IMR-90 (cell line): ENCODE results near the gene TIMM13. TPM values are rescaled to one million over a fixed set of nuclear protein-coding genes. Genes with fewer than 3 reads are reported as not detected.

Experiments
- ATAC-seq: fragments of 200-7000 bp; cut with Tn5 transposase; 2 replicates; pipeline ENCODE4 v1.9.1; 2020; ENCODE audit warnings: low read depth, mild to moderate bottlenecking, moderate library complexity
- BruUV-seq: library from RNA; stranded (reverse); fragments of 400-500 nt; replicated peaks from 2 replicates; lab custom pipeline; 2021; lab: Mats Ljungman, UMichigan
- CTCF ChIA-PET: fragments of 300-600 bp; formaldehyde crosslinking; extraction: SDS; loops from one replicate; lab custom pipeline; 2021; ENCODE audit warnings: antibody characterized with exemption; lab: Yijun Ruan, JAX
- POLR2A ChIA-PET: fragments of 300-600 bp; sonication (Branson Sonifier 250); formaldehyde crosslinking; loops from one replicate; lab custom pipeline; 2022; ENCODE audit warnings: antibody characterized with exemption; ENCODE audit not compliant: unreplicated experiment; lab: Charles Lee
- DNase-seq: peaks from one replicate; pipeline ENCODE4 v3.0.0; 2013
- H2AFZ ChIP-seq: replicated peaks from 2 replicates; pipeline ENCODE3; 2013; ENCODE audit warnings: low read length, mild to moderate bottlenecking; ENCODE audit not compliant: poor library complexity
- H2AK5ac ChIP-seq: 2 replicates; pipeline ENCODE4 v1.6.1; 2013; ENCODE audit warnings: low read depth, low read length, inconsistent platforms
- H2AK9ac ChIP-seq: replicated peaks from 2 replicates; pipeline ENCODE3; 2013; ENCODE audit warnings: mild to moderate bottlenecking, low read depth, low read length, moderate library complexity; ENCODE audit not compliant: poor library complexity
- H2BK120ac ChIP-seq: 2 replicates; pipeline ENCODE4 v1.6.1; 2013; ENCODE audit warnings: low read depth, low read length, inconsistent platforms
- H2BK15ac ChIP-seq: 3 replicates; pipeline ENCODE4 v1.6.1; 2013; ENCODE audit warnings: low read depth, low read length, inconsistent platforms
- H2BK20ac ChIP-seq: 2 replicates; pipeline ENCODE4 v1.6.1; 2013; ENCODE audit warnings: low read depth, mild to moderate bottlenecking, inconsistent platforms, low read length, moderate library complexity
- H2BK5ac ChIP-seq: 2 replicates; pipeline ENCODE4 v1.6.1; 2013; ENCODE audit warnings: mild to moderate bottlenecking, low read depth, low read length, inconsistent platforms; ENCODE audit not compliant: poor library complexity, severe bottlenecking
- H3K14ac ChIP-seq: replicated peaks from 2 replicates; pipeline ENCODE4 v1.6.1; 2013; ENCODE audit warnings: low read depth, low read length, inconsistent platforms
- H3K18ac ChIP-seq: 2 replicates; pipeline ENCODE4 v1.6.1; 2013; ENCODE audit warnings: low read depth, low read length, control low read depth
- H3K23ac ChIP-seq: 2 replicates; pipeline ENCODE4 v1.6.1; 2013; ENCODE audit warnings: low read depth, low read length, inconsistent platforms
- H3K27ac ChIP-seq: 2 replicates; pipeline ENCODE4 v1.5.1; 2013; ENCODE audit warnings: mild to moderate bottlenecking, control low read depth, low read length; ENCODE audit not compliant: insufficient read depth
- H3K27me3 ChIP-seq: 2 replicates; pipeline ENCODE4 v1.6.1; 2013; ENCODE audit warnings: low read length; ENCODE audit not compliant: control insufficient read depth, insufficient read depth
- H3K36me3 ChIP-seq: 2 replicates; pipeline ENCODE4 v1.6.1; 2013; ENCODE audit warnings: low read length, mixed read lengths; ENCODE audit not compliant: control insufficient read depth, insufficient read depth
- H3K4ac ChIP-seq: 2 replicates; pipeline ENCODE4 v1.6.1; 2013; ENCODE audit warnings: low read depth, low read length, inconsistent platforms
- H3K4me1 ChIP-seq: 2 replicates; pipeline ENCODE4 v1.6.1; 2013; ENCODE audit warnings: low read length, mixed read lengths; ENCODE audit not compliant: control insufficient read depth, insufficient read depth
- H3K4me2 ChIP-seq: 2 replicates; pipeline ENCODE4 v1.6.1; 2013; ENCODE audit warnings: low read depth, mild to moderate bottlenecking, control low read depth, low read length, moderate library complexity
- H3K4me3 ChIP-seq: 2 replicates; pipeline ENCODE4 v1.5.1; 2013; ENCODE audit warnings: low read depth, mild to moderate bottlenecking, control low read depth, low read length, moderate library complexity; ENCODE audit not compliant: insufficient read depth
- H3K56ac ChIP-seq: 2 replicates; pipeline ENCODE4 v1.6.1; 2013; ENCODE audit warnings: low read length, inconsistent platforms; ENCODE audit not compliant: insufficient read depth; ENCODE audit errors: extremely low read depth
- H3K79me1 ChIP-seq, 2 experiments: 2 replicates each; pipeline ENCODE4 v1.6.1; 2013; ENCODE audit warnings: low read length in 2 of 2, inconsistent platforms in 1 of 2, low read depth in 1 of 2
- H3K9ac ChIP-seq: 2 replicates; pipeline ENCODE4 v1.6.1; 2013; ENCODE audit warnings: low read depth, low read length, control low read depth
- H3K9me1 ChIP-seq: 2 replicates; pipeline ENCODE4 v1.6.1; 2013; ENCODE audit warnings: low read length, inconsistent platforms; ENCODE audit not compliant: insufficient read depth
- H3K9me3 ChIP-seq: 2 replicates; pipeline ENCODE4 v1.6.1; 2013; ENCODE audit warnings: low read length; ENCODE audit not compliant: control insufficient read depth, insufficient read depth
- H4K20me1 ChIP-seq: 2 replicates; pipeline ENCODE4 v1.6.1; 2013; ENCODE audit warnings: low read length, inconsistent platforms; ENCODE audit not compliant: insufficient read depth
- H4K5ac ChIP-seq: 2 replicates; pipeline ENCODE4 v1.6.1; 2013; ENCODE audit warnings: mild to moderate bottlenecking, low read depth, low read length, control low read depth
- H4K8ac ChIP-seq, 2 experiments: 2 replicates each; pipeline ENCODE4 v1.6.1; 2013; ENCODE audit warnings: low read depth in 2 of 2, low read length in 2 of 2, control low read depth in 1 of 2, inconsistent platforms in 1 of 2
- H4K91ac ChIP-seq: 2 replicates; pipeline ENCODE4 v1.6.1; 2013; ENCODE audit warnings: low read depth, low read length, inconsistent platforms; ENCODE audit not compliant: insufficient read depth
- CEBPB ChIP-seq: IDR thresholded peaks from 2 replicates; pipeline ENCODE4 v1.6.1; 2012; ENCODE audit warnings: low read depth, low read length, improper control_type of control experiment
- CHD1 ChIP-seq: IDR thresholded peaks from 2 replicates; pipeline ENCODE4 v1.6.1; 2012; ENCODE audit warnings: low read depth, low read length, improper control_type of control experiment
- CTCF ChIP-seq: conservative IDR thresholded peaks from 2 replicates; pipeline ENCODE4 v1.5.1; 2012; ENCODE audit warnings: mild to moderate bottlenecking, low read depth, low read length, improper control_type of control experiment
- ELK1 ChIP-seq: fragments of 150-350 bp; IDR thresholded peaks from 2 replicates; pipeline ENCODE4 v1.6.1; 2016; ENCODE audit warnings: low read depth, mild to moderate bottlenecking, low read length, moderate library complexity, borderline replicate concordance
- FOS ChIP-seq: fragments of 150-350 bp; IDR thresholded peaks from 2 replicates; pipeline ENCODE4 v1.6.1; 2016; ENCODE audit warnings: low read depth, low read length
- MAFK ChIP-seq: IDR thresholded peaks from 2 replicates; pipeline ENCODE4 v1.6.1; 2012; ENCODE audit warnings: low read depth, low read length, improper control_type of control experiment
- MAZ ChIP-seq: IDR thresholded peaks from 2 replicates; pipeline ENCODE4 v1.6.1; 2012; ENCODE audit warnings: low read depth, mild to moderate bottlenecking, low read length, improper control_type of control experiment, moderate library complexity, borderline replicate concordance
- MXI1 ChIP-seq: IDR thresholded peaks from 2 replicates; pipeline ENCODE4 v1.6.1; 2012; ENCODE audit warnings: low read depth, mild to moderate bottlenecking, low read length, moderate library complexity, borderline replicate concordance
- RAD21 ChIP-seq: IDR thresholded peaks from 2 replicates; pipeline ENCODE4 v1.6.1; 2012; ENCODE audit warnings: low read length, improper control_type of control experiment
- RCOR1 ChIP-seq: IDR thresholded peaks from 2 replicates; pipeline ENCODE4 v1.6.1; 2012; ENCODE audit warnings: mild to moderate bottlenecking, low read length, improper control_type of control experiment; ENCODE audit not compliant: insufficient replicate concordance
- SMC3 ChIP-seq: fragments of 150-350 bp; IDR thresholded peaks from 2 replicates; pipeline ENCODE4 v1.6.1; 2016; ENCODE audit warnings: low read depth, mild to moderate bottlenecking, antibody characterized with exemption, low read length, moderate library complexity
- USF2 ChIP-seq: fragments of 150-350 bp; IDR thresholded peaks from 2 replicates; pipeline ENCODE4 v1.6.1; 2017; ENCODE audit warnings: mild to moderate bottlenecking, antibody characterized with exemption, low read length, low read depth
- WGBS, 2 experiments: methylation state at CpG; one replicate each; pipeline versions ENCODE4 v1.1.5 to v1.1.7; 2013; ENCODE audit warnings: missing lambda C conversion rate in 2 of 2; ENCODE audit not compliant: insufficient read length in 1 of 2; ENCODE audit errors: extremely low coverage in 2 of 2; 5-methylcytosine and 5-hydroxymethylcytosine counted together
- dilution Hi-C: fragments of 300-500 bp; cut with HindIII; formaldehyde crosslinking; loops from one replicate; pipeline ENCODE4 v1.14.3; 2018; ENCODE audit warnings: low sequenced_read_pairs; ENCODE audit not compliant: unreplicated experiment
- in situ Hi-C: fragments of 300-500 bp; cut with MboI; formaldehyde crosslinking; loops from 3 replicates; pipeline ENCODE4 v1.14.3; 2019; ENCODE audit warnings: low sequenced_read_pairs, inconsistent platforms, mixed read lengths
- intact Hi-C: fragments of 100-400 bp; cut with micrococcal nuclease; formaldehyde crosslinking; loops from 2 replicates; pipeline ENCODE4 v1.10.0; 2022
- polyA plus RNA-seq, 3 experiments: library from polyadenylated mRNA; depleted of rRNA; stranded (reverse); fragments of >200 nt; gene quantifications; 2 replicates each; pipeline ENCODE4 v1.2.3, GENCODE V29; 2012; ENCODE audit warnings: low replicate concordance in 1 of 3
- total RNA-seq: library from RNA; depleted of rRNA; stranded (reverse); fragments of >200 nt; gene quantifications from 2 replicates; pipeline ENCODE4 v1.2.3, GENCODE V29; 2012

TIMM13 gene
- total and polyA plus RNA-seq, 2 of the 4 experiments (the other 2 are of a cell fraction), result 21.0 to 62.3 TPM

- Histone ChIP-seq H2BK20ac (no peak overlapping the region), H3K9me3 (no peaks in the 10 kb centered on the region; the same call in 1 of the 2 replicates), H4K8ac (no peak overlapping the region), H3K4me1 (no peaks in the 10 kb centered on the region), H3K4me3 (no peak overlapping the region), H3K9ac (no peak overlapping the region), H2AK9ac (no peak overlapping the region), H2BK15ac (no peak overlapping the region), H3K14ac (no peak overlapping the region), H3K18ac (no peak overlapping the region), H3K4ac (no peak overlapping the region), H3K56ac (no peak overlapping the region), H3K23ac (no peak overlapping the region), H2BK120ac (no peak overlapping the region), H3K4me2 (no peak overlapping the region), H3K9me1 (no peaks in the 10 kb centered on the region), H3K36me3 (no peaks in the 10 kb centered on the region), H4K5ac (no peak overlapping the region), H3K79me1 (no peaks in the 10 kb centered on the region), H4K91ac (no peak overlapping the region), H3K27me3 (peaks cover 7% of the 10 kb centered on the region), H2BK5ac (no peak overlapping the region), H2AFZ (no peak overlapping the region), H3K27ac (no peak overlapping the region), H4K20me1 (no peaks in the 10 kb centered on the region), H2AK5ac (no peak overlapping the region)
- ChIA-PET POLR2A (interaction anchor here (0.6 kb wide), 1 partner anchor 37 kb away, joined by 8 read pairs; no protein-coding TSS in a partner anchor), CTCF (interaction anchor here (0.7 to 1.0 kb wide), 2 partner anchors 178 to 211 kb away, joined by 3 read pairs; no protein-coding TSS in a partner anchor)
- BruUV-seq, result no TSS peak
- dilution Hi-C loops, result no loop called here
- WGBS, 2 experiments, result 0% methylated on average over 2 of the region's 10 CpGs; no CpG with 5 or more reads in 1 of the 2 experiments
- DNase-seq (peak; percentile 78), ATAC-seq (peak; percentile 85)
- intact Hi-C loops, result loop anchor here (1.0 to 5.0 kb wide), 4 partner anchors 64 to 234 kb away; partner anchors contain the start of genes LSM7, PLEKHJ1, SF3A2 and SPPL2B
- no peak for TF ChIP-seq MAFK
- no peak for TF ChIP-seq MAZ
- no peak for TF ChIP-seq RCOR1
- TF ChIP-seq CEBPB, result no peak
- peak; percentile 63; the same call in 1 of the 2 replicates for TF ChIP-seq MXI1
- TF ChIP-seq RAD21, result peak; percentile 77
- TF ChIP-seq USF2, result no peak
- TF ChIP-seq CTCF, result peak; percentile 78
- TF ChIP-seq CHD1, result no peak
- TF ChIP-seq ELK1, result no peak
- TF ChIP-seq FOS, result no peak
- TF ChIP-seq SMC3, result peak; percentile 75
- in situ Hi-C loops, result loop anchor here (10.0 kb wide), 1 partner anchor 236 kb away; the partner anchor contains the start of gene AP3D1
Measured at GRCh38 chr19:2391118-2391725, 36.2 kb downstream of the TIMM13 start.
